ENCODE data around the gene LCMT1.

DNA sequence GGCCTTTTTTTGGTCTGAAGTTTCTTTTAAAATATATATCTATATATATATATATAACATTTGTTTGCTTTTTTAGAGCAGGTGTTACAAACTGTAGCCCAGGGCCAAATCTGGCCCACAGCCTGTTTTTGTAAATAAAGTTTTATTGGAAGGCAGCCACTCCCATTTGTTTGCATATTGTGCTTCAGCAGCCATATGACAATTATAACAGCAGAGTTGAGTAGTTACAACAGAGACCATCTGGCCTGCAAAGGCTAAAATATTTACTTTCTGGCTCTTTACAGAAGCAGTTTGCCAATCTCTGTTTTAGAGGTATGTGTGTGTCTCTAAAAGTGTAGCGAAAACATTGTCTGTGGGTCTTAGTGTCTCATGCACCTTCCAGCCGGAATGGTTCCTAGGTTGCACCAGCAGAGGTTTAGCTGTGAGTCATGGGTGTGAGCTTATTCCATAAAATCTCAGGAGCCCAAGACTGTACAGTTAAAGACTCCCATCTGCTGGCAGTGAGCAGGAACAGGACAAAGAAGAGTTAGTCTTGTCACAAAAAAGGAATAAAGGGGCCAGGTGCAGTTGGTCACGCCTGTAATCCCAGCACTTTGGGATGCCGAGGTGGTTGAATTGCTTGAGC is 23.8 kb downstream of the LCMT1 start:
- TF ChIP-seq, protein P1, sequence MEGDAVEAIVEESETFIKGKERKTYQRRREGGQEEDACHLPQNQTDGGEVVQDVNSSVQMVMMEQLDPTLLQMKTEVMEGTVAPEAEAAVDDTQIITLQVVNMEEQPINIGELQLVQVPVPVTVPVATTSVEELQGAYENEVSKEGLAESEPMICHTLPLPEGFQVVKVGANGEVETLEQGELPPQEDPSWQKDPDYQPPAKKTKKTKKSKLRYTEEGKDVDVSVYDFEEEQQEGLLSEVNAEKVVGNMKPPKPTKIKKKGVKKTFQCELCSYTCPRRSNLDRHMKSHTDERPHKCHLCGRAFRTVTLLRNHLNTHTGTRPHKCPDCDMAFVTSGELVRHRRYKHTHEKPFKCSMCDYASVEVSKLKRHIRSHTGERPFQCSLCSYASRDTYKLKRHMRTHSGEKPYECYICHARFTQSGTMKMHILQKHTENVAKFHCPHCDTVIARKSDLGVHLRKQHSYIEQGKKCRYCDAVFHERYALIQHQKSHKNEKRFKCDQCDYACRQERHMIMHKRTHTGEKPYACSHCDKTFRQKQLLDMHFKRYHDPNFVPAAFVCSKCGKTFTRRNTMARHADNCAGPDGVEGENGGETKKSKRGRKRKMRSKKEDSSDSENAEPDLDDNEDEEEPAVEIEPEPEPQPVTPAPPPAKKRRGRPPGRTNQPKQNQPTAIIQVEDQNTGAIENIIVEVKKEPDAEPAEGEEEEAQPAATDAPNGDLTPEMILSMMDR (IDR thresholded peaks at IDR 0.05): no peak
- TF ChIP-seq JUN (CRISPR knock-in tag; IDR thresholded peaks at IDR 0.05): no peak
